BE2C (cell line): ENCODE results near the gene SCPEP1.

ENCODE experiments used
- DNase-seq: peaks from one replicate; pipeline ENCODE4 v3.0.0-alpha.2; 2020
- H3K27me3 ChIP-seq: fragments of 250-450 bp; sonication (Bioruptor Pico); 2 replicates; pipeline ENCODE4 v1.5.1; 2020; ENCODE audit warnings: mild to moderate bottlenecking
- H3K36me3 ChIP-seq: fragments of 250-450 bp; sonication (Bioruptor Pico); 2 replicates; pipeline ENCODE4 v1.5.1; 2020; ENCODE audit warnings: mild to moderate bottlenecking
- H3K4me1 ChIP-seq: fragments of 250-450 bp; sonication (Bioruptor Pico); 2 replicates; pipeline ENCODE4 v1.5.1; 2020
- H3K4me3 ChIP-seq: 2 replicates; pipeline ENCODE4 v1.5.1; 2011; ENCODE audit warnings: low read depth, low read length
- H3K9me3 ChIP-seq: fragments of 250-450 bp; sonication (Bioruptor Pico); 2 replicates; pipeline ENCODE4 v1.5.1; 2020
- TF ChIP-seq, protein P1 (sequence below): IDR thresholded peaks from 2 replicates; pipeline ENCODE4 v1.5.1; 2012; ENCODE audit warnings: mild to moderate bottlenecking, low read depth, low read length

SCPEP1 gene

DNA sequence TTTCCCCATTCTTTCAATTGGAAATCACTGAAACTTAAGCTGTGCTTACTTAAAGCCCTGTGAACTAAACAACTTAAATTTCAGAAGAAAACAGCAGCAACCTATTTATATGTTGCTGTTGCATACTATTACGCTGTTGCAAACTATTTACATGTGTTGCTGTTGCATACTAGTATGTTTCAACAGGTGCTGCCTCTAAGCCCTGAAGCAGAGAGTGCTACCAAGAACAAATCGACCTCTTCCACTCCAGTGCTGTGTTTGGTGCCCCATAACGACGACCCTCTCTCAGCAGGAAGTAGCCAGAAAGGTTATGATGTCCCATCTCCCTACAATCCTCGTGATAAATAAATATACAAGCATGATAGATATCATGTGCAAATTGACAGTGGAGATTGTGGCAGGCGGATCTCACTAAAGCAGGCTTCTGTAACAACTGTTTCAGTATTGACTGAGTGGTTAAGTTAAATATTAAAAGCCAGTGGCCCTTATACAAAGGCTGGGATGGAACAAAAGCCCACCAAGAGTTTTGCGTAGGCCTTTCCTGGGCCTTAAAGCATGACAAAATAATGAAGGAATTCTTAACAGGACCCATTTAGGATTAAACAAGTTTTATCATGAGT lies 5.7 kb upstream of the SCPEP1 start:
- no peak for DNase-seq
- TF ChIP-seq, protein P1, sequence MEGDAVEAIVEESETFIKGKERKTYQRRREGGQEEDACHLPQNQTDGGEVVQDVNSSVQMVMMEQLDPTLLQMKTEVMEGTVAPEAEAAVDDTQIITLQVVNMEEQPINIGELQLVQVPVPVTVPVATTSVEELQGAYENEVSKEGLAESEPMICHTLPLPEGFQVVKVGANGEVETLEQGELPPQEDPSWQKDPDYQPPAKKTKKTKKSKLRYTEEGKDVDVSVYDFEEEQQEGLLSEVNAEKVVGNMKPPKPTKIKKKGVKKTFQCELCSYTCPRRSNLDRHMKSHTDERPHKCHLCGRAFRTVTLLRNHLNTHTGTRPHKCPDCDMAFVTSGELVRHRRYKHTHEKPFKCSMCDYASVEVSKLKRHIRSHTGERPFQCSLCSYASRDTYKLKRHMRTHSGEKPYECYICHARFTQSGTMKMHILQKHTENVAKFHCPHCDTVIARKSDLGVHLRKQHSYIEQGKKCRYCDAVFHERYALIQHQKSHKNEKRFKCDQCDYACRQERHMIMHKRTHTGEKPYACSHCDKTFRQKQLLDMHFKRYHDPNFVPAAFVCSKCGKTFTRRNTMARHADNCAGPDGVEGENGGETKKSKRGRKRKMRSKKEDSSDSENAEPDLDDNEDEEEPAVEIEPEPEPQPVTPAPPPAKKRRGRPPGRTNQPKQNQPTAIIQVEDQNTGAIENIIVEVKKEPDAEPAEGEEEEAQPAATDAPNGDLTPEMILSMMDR, result no peak
- Histone ChIP-seq H3K36me3 (no peaks in the 10 kb centered on the region), H3K27me3 (no peaks in the 10 kb centered on the region), H3K4me3 (no peak overlapping the region), H3K4me1 (no peaks in the 10 kb centered on the region), H3K9me3 (no peaks in the 10 kb centered on the region)

DNA sequence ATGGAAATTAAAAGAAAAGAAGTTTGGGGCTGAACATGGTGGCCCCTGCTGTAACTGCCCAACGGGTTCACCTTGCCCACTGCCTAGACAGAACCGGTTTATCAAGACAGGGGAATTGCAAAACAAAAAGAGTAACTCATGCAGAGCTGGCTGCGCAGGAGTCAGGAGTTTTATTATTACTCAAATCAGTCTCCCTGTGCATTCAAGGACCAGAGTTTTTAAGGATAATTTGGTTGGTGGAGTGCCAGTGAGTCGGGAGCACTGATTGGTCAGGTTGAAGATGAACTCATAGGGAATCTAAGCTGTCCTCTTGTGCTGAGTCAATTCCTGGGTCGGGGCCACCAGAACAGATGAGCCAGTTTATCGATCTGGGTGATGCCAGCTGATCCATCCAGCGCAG lies 4.4 kb upstream of the SCPEP1 start:
- TF ChIP-seq, protein P1, result no peak
- DNase-seq, result no peak
- H3K36me3 ChIP-seq, result no peaks in the 10 kb centered on the region
- no peaks in the 10 kb centered on the region for H3K9me3 ChIP-seq
- H3K27me3 ChIP-seq, result no peaks in the 10 kb centered on the region
- H3K4me3 ChIP-seq, result no peak overlapping the region
- no peaks in the 10 kb centered on the region for H3K4me1 ChIP-seq

DNA sequence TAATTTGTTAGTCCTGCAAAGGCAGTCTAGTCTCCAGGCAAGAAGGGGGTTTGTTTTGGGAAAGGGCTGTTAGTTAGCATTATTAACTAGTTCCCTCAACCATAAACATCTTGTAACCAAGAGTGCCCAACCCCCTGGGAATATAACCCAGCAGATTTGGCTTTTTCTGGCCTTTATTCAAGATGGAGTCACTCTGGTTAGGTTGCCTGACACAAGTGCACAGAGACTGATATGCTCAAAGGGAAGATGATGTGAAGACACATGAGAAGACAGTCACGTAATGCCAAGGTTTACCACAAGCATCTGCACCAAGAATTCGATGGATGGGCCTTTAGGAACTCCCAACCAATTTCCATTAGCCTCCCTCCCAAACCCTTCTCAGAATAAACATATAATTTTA lies 3.9 kb upstream of the SCPEP1 start:
- Histone ChIP-seq H3K4me3 (no peak overlapping the region), H3K36me3 (no peaks in the 10 kb centered on the region), H3K9me3 (no peaks in the 10 kb centered on the region), H3K27me3 (no peaks in the 10 kb centered on the region), H3K4me1 (no peaks in the 10 kb centered on the region)
- TF ChIP-seq, protein P1, result no peak
- DNase-seq, result no peak

DNA sequence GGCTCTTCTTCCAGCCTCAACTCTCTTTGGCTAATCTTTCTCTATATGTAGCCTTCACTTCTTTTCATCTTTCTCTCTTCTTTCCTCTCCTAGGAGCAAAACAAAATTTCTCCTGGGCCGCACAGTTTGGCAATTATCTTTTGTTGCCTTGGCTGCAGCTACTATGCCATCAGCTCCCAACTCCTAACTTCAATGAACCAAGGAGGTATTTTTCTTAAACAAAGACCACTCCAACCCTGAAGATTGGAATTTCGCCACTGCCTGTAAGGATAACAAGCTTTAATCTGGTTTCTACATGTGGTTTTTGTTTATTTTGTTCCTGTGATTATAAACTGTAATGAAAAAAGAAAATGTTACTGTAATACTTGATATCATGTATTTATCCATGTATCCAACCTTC lies 2.3 kb upstream of the SCPEP1 start:
- Histone ChIP-seq H3K36me3 (no peaks in the 10 kb centered on the region), H3K4me1 (no peaks in the 10 kb centered on the region), H3K27me3 (no peaks in the 10 kb centered on the region), H3K9me3 (no peaks in the 10 kb centered on the region), H3K4me3 (no peak overlapping the region)
- TF ChIP-seq, protein P1, result no peak
- DNase-seq, result no peak

DNA sequence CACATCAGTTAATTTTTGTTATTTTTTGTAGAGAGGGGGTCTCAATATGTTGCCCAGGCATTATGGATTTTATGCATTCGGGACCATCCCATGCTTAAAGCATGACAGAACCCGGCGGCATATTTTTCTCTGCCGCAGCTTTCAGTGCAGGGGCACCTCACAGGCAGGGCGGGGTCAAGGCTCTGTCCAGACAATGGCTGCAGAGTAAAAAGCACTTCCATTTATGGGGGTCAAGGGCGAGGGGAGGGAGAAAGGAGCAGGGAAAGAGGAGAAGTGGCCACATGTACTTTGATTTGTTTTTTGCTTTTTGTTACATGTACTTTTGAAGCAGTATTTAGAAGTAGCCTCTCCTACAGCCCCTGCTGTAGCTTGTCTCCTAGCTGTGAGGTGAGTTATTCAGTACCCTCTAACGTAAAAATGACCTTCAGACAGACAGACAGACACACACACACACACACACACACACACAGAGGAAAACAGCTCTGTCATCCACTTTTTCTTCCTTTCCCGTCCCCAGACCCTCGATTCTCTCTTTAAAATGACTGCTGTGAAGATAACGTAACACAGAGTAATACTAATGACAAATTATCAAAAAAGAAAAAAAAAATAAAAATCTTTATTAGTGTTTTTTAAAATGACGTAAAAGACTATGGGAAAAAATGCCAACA lies 856 bp upstream of the SCPEP1 start:
- no peaks in the 10 kb centered on the region for H3K27me3 ChIP-seq
- no peaks in the 10 kb centered on the region for H3K4me1 ChIP-seq
- DNase-seq, result no peak
- TF ChIP-seq, protein P1, result no peak
- no peaks in the 10 kb centered on the region for H3K9me3 ChIP-seq
- peak overlapping the region; percentile 79 for H3K4me3 ChIP-seq
- H3K36me3 ChIP-seq, result no peaks in the 10 kb centered on the region

DNA sequence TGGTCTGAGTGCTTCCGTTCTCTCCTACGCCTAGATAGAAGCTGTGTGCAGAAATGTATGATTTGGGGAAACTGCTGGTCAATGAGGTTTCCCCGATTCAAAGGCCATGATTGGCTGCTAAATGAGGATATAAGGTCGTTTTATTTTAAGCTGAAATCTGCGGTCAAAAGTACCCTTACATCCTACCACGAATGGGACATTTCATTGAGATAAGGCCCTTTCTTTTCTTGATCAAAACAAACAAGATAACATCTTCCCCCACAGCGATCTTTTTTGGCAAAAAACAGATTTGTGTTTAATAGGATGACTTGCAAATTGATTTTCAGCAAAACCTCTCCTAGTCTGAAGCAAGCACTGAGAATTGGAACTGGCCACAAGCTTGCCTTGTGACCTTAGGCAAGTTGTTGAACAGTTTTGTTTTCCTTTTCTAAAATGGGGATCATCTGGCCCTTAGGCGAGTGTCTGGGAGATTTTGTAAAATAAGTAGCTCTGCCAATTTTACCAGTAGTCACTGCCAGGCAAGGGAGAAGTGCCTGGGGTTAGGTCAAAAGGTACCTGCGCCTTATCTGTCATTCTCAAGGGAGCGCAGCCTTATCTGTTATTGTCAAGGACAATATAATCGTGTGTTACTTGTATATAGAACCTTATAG lies 635 bp downstream of the SCPEP1 start:
- Histone ChIP-seq H3K4me1 (no peaks in the 10 kb centered on the region), H3K27me3 (no peaks in the 10 kb centered on the region), H3K36me3 (no peaks in the 10 kb centered on the region), H3K4me3 (peak overlapping the region; percentile 79), H3K9me3 (no peaks in the 10 kb centered on the region)
- TF ChIP-seq, protein P1, result no peak
- DNase-seq, result peak; percentile 57
